ENCODE measurements around the gene FYN.
"Not testable (repeated sequence)": the region's sequence is repeated elsewhere in the genome, so short reads cannot be mapped to it uniquely, and the experiment has no call there.

The FYN gene

DNA sequence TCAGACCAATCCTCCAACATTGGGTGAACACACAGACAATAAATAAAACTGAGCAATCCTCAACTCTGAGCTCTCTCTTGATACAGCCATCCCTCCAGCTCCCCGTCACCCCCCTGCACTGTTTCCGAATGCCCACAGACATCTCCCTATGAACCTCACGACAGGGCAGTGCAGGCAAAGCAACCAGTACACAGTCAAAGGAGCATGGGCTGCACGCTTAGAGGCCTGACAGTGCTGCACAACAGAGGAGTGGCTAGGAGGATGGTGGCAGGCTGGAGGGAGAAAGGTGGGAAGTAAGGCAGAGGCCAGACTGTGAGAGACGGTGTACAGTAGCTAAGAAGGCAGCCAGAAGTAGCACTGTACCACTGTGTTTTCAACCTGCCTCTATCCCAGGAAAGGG lies 24.0 kb downstream of the FYN start:
- no peak for DNase-seq

DNA sequence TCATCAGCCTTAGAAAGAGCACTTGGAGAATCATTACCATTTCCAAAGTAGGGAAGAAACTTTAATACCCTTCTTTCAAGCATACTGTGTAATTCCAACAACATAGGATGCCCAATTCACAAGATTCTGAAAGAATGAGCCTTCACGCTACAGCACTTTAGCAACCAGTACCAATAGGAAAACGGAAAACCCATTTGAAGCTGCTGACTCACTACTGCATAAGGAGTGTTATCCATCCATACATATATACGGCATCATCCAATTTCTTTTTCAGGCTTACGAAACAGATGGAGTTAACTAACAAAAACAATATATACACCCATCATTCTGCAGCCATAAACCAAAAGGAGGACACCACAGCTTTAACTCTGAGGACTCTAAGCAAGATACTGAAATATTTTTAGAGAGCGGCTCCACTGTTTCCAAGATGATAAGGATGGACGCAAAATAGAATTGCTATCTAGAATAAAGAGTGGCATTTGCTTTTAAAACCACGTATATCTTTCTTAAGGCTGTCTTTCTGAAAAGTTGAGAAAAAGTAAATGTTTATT lies 24.9 kb downstream of the FYN start:
- DNase-seq = no peak

DNA sequence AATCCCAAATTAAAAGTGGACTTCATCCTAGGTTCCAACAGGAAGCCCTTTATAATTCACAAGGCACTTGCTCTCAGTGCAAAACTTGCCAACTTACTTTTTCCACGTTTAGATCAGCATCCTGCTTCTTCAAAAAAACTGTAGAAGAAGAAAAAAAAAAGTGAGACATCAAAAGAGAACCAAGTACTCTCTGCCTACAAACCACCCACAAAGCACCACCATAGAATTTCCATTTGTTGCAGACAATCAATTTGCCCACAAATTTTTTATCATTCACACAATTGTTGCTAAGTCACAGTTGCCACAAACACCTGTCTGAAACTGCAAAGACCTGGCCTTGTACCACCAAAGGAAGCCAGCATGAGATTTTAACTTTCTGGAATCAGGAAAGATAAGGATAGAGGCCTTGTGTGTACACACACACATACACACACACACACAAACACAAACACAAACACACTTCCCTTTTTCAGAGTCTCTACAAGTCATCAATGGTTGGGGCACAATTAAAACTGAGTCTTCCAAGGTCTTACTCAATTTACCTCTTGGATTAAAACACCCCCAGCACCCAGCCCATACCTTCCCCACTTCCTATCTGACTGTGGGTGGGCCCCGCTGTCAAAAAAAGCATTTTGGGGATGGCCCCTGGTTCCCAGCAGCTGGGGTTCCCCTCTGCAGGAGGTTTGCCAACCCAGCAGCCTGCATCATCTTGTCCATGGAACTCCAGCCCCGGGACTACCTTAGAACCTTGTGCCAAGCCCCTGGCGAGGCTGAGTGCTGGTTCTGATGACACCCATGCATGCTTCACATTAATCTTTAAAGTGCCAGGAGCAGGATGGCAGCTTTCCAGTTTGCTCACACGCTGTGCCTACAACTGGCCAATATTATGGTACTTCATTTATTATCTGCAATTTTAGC lies 26.5 kb downstream of the FYN start:
- DNase-seq = no peak

DNA sequence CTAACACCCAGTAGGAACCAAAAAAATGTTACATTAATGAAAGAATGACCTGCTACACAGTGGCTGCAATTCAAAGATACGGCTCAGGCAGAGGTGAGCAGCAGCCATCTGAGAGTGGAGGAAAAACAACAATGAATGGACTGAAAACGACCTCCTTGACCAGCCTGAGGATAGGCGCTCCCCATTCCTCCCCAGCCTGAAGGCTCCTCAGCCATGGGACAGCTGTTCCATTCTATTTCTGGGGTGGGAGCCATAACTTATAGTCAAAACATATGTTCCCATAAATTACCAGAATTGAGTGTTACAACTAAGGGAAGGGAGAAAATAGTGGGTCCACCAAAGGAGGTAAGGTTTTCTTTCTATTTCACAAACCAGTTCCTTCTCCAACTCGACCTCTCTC lies 27.2 kb downstream of the FYN start:
- DNase-seq = no peak

DNA sequence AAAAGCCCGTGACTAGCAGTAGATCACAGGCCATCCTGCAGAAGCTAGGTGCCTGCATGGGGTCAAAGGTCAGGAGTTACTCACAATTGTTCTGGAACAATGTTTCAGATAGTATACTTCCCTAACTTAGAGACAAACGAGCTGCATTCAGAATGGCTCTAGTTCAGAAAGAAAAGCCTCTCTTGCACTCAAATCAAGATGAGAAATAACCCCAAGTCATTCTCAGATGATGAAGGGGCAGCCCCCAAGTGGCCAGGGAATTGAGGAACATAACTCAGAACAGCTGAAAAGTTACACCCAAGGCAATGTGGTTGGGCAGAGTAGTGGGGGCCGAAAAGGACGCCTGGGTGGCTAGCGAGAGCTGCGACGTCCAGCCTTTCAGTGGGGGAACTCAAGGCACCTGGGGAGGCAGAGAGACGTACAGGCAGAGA lies 27.8 kb downstream of the FYN start:
- no peak for DNase-seq

DNA sequence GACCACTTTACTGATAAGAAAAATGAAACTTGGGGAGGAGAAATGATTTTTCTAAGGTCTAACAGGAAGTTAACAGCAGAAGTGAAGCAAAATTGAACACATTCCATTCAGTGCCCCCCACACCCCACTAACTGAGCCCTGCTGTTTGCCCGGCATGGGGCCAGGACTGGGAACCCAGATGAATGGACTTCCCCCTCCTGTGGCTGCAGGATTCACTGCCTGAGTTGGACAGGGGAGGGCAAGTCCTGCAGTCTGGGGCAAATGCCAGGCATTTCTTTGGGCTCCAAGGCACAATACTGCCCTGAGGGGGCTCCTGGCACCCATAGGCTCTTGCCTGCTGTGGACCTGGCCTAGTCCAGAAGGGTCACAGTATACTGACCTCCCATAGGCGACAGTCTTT lies 28.3 kb downstream of the FYN start:
- no peak for DNase-seq

DNA sequence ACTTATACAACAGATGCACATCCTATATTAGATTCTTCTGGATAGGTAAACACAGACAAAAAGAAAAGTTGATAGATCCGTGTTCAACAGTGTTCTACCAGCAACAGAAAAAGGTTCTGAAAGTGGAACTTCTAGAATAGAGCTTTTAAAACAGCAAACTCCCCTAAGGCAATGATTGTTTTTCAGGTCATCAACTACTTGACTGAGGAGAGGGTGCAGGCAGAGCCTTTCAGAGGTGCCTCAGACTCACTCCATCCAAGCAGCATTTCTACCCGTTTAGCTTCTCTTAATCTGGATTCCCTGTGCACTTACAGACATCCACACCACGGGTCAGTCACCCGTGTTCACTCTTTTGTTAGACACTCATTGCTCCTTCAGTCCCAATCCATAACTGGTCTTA lies 28.9 kb downstream of the FYN start:
- no peak for DNase-seq

DNA sequence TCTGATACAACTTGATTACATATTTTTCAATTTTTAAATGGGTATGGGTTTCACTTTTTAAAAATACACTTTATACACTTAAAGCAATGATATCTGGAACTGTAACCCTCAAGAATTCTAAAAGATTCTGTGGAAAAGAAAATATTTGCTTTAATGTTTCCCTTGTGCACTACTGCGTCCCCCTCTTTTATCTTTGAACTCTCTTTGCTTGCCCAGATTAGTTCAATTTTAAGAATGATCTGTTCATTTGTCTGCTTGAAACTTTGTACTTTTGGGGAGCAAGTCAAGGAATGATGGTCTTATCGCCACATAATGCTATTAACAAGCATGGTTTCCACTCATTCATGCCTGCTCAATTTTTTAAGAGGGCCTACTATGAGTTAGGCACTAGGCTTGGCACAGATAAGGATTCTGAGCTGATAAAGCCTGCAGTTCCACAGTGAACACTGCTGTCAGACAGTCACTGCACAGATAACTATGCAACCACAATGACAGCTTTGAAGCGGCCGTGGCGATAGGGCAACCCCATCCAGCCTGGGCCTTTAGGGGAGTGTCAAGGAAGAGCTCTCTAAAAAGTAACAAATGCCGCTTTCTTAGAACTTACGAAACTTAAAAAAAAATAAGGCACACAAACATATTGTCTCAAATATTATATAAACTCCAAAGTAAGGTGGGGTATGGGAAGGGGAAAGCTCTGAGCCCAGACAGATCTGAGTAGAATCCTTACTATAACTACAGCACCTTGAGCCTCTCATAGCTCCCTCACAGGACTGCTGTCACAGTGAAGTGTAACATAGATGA lies 29.7 kb downstream of the FYN start:
- DNase-seq = no peak

DNA sequence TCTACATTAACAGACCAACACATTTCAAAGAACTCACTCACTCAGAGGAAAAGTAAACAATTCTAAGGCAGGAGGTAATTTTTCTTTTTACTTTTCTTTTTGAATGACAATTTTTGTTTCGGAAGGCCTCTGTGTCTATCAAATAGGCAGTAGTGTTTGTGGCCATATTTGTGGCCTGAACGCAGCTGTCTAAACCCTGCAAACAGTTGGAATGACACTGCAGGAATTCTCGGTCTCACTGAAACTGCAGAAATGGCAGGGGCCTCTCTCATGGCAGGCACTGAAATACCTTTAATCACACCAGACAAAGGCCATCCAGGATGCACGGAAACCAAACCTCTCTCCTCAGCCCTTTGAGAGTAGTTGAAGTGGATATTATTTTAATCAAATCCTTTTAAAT lies 30.4 kb downstream of the FYN start:
- DNase-seq = no peak

DNA sequence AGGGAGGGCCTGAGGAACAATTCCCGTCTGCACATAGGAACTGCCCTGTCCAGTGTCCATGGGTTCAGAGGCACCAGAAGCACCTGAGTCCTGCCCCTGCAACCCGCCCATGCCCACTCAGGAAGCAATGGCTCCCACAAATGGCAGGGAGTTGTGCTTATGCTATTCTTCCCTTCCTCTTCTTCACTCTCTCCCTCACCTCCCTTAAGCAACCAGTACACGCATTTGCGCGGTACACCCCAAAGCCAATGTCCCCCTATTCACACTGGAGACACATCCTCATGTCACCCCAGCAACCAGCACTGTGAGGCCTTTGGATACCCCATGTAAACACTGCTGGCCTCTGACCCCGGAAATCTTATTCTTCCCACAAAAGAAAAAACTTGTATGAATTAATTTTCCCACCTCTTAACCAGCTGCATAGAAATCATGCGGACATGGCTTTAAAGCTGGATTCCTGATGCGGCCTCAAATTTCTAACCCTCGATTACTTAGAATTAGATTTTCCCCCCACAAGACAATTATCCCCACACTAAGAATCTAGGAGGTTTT lies 30.9 kb downstream of the FYN start:
- DNase-seq = no peak

DNA sequence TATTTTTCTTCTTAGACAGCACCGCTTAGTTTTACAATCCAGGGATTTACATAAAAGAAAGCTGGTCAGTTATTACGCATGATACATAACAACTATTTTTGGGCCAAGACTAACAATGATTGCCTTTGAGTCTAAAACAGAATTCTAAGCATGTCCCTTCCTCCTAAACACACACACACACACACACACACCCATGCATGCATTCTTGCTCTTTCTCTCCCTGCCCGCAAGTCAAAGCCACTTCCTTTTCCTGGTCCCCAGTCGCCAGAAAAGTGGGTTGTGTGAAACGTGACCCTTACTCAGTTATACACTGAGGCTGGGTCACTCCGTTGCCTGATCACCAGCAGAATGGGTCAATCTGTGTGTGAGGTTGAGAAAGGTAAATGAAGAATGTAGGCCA lies 31.4 kb downstream of the FYN start:
- DNase-seq = no peak

DNA sequence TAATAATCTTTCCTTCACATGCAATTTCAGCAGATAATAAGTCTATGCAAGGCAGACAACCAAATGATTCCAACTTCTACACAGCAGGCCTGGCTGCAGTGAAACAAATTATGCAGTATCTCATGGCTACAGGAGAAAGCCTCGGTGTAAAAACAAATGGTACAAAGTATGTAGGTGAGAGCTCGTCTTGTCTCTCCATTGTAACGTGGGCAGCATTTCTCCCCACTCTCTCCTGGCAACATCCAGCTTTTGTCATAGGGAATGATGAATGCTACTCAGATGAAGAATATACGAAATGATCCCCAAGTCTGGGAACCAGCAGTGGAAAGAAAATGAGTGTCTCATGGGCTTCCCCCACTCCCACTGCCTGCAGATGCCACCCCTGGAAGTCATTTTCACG lies 32.4 kb downstream of the FYN start:
- DNase-seq = no peak

DNA sequence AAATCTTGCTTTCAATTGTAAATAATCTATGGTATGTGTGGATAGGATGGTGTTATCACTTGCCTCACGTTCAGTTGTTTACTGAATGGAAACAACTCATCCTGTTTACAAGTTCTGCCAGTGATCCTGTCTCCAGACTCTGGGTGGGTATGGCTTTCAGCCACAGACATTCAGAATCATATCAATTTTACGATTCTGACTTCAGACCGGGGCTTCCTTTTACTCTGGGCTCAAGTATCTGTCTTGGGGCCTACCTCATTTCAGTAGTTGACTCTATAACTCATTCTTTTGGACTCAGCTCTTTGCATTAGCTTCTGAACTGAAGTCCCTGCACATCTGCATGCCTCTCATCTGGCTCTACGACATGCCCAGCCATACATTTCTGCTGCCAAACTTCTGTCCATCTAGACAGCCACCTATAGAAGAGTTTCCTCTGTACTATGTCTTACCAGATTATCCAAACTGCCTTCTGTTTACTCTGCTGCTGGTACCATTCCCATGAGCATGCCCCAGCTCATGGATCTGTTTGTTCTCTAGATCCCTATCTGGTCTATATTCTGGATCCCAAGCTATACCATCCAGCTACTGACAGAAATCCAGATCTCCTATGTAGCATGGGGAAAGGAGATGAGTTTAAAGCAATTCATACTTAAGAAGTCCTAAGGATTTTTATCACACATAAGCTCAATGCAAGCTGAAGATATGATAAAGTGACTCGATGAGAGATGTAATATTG lies 34.3 kb downstream of the FYN start:
- DNase-seq = no peak

DNA sequence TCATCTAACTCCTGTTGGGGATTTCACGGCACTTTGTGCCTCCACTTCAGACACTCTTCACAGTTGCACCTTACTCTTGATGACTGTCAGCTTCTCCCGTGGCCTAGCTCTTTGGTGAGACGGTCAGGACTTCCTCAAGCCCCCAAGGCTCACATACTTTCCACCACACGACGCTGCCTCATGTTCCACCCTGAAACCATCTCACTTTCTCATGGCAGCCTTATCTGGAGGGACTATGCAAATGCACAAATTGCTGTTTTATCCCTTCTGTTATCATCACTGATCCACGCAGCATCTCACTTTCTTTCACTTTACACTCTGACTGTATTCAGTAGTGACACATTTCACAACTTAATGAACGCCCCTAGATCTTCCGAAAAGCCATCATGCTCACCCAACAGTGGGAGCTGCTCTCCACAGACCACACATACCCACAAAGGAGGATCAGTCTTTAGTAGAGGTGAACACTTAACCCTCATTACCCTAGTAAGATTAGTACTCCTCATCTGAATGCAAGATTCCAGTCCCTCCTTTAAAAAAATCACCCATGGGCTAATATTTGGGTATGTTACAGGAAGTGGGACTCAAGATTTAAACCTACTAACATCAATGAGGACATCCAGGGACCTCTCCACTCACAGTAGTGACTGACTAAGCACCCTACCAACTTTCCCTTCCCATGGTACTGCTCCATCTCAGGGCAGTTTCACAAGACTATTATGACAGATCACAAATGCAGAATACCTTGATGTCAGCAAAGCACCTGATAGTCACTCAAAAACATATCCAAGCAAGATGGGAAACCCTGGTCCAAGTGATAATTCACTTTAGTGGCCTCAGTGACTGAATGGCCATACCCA lies 35.4 kb downstream of the FYN start:
- DNase-seq = no peak

DNA sequence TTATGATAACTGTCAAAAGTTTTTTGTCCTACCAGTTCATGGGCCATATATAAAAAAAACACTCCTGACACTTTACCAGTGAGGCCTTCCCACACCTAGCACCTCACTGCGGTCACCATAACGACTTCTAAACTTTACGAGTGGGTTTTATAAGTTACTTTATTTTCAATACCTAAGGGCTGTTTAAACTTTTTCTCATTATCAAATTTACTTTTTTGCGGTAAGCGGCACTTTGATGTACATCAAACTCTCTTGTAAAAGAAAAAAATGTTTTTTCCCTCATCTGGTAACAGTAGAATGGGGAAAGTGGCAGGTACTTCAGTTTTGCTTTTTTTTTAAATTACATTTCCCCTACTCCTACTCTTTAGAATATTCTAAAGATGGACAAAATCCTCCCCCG lies 36.2 kb downstream of the FYN start:
- no peak for DNase-seq

DNA sequence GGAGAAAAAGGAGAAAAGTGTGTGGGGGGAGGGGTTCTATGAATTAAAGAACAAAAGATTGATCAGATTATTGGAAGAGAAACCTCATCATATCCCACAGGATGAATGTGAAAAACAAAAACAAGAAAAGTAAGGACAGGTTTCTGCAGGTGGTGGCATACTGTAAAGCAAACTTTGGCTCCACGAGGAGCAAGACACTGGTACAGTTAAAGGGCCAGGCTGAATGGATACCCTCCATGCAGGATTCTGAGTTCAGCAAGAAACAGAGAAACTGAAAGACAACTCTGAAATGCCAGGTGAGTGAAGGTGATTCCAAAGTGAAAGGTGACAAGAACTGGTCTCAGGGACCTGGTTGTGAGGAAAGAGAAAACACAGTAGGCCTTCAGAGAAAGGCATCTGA lies 37.4 kb downstream of the FYN start:
- no peak for DNase-seq

DNA sequence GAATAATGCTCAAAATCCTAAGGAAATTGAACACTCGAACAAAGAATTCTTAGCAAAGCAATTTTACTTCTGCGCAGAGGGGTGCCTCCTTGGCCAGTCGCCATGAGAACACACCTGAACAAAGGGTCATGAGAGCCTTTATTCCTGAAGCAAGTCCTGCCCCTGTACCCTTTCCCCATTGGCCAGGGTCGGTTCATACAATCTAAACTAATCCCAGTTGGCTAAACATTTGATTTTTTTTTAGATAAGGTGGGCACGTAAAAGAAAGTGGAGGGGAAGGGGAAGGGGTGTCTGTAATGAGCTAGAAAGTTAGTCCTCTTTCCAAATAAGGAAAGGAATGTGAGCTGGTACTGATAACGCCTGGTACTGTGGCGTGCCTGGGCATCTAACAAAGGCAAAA lies 37.9 kb downstream of the FYN start:
- DNase-seq = not testable (repeated sequence)

DNA sequence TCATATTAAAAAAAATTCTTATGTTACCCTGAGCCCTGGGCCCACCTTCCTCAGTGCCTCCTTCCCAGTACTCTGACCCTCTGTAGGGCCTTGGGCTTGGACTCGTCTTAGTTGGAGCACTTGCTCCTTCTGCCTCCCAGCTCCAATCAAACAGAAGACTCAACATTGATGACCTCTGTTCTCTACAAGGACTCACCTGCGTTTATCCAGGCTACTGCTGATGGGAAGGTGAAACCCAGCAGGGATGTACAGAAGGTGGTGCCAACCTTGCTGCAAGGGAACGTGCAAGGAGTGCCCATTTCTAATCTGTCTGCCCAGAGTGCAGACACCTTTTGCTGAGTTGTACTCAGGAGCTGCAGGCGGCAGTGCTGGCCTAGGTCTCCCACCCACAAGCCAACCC lies 38.9 kb downstream of the FYN start:
- no peak for DNase-seq

DNA sequence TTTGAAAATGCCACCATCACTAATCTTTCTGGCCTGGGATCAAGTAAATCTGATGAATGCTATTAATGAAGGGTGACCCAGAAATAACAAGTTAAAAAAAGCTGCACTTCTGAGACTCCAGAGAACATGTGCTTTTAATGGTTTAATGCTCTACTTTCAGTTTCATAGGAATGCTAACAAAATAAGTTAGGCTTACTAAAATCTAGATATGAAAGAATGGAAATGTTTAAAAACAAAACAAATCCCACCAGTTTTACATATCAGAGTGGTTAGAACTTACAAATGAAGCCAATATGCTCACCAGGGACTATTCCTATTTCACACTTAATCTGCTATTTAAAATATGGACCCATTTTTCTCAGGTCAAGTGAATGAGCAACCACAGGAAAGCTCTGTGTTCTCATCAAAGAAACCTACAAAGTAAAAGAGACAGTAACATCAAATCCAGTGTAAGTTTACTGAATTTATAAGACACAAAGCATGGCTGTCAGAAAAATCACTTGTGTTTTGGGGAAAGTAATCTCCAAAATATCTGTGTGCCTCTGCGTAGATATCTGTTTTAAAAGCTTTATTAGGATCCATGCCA lies 40.3 kb downstream of the FYN start:
- DNase-seq = no peak

DNA sequence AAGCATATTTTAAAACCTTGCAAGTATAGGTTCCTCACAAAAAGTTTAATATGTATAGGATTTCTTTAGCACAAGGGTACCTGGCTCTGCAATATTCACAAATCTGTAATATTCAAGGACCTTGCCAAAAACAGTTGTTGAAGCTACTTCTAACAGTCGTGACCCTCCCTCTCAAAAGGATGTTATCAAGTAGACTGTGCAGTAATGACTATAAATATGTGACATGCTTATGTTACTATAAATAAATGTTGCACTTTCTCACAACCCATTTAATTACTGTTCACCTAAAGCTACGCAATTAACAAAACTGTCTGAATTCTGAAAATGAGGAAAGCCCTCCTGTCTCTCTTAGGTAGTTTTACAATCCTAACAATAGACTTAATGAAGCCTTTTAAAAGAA lies 41.8 kb downstream of the FYN start:
- no peak for DNase-seq

DNA sequence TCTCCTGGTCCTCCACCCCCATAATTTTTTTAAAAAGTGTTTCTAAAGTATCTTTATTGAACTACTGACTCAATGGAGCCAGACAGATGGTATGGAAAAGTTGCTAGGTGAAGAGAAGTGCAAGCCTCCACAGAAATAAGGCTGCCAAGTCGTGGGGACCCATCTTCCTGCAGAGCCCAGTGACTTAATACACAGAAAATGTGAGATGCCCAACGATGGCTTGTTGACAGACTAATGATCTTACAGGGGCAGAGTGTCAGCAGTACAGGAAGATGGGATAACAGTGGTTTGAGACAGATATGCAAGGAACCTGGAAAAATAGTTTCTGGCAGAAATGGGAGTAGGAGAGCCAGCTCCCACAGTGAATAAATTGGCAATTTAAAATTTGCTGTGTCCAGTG lies 43.3 kb downstream of the FYN start:
- no peak for DNase-seq

DNA sequence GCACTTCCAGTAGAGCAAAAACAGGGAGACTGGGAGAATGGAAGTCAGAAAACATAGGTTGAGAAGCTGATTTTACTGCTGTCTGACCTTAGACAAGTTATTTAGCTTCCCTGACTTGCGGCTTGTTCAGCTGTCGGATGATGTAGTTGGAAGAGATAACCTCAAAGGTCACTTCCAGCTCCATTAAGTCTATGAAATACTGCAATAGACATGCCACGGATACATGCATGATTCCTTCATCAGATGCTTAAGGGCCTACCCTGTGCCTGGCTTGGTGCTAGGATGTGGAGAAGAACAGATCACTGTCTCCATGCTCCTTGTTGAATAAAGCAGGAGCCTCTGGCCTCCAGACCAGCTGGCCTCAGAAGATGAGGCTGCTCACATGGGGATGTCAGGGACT lies 43.7 kb downstream of the FYN start:
- no peak for DNase-seq
